ENCODE results near the gene SBF2. TPM values are rescaled to one million over a fixed set of nuclear protein-coding genes. Genes with fewer than 3 reads are reported as not detected.

Gene SBF2
- total and polyA plus RNA-seq, 2 donors (not counting 3 experiments of a cell fraction or from before 2014, with no cell fraction given) = 15.4 to 42.4 TPM

DNA sequence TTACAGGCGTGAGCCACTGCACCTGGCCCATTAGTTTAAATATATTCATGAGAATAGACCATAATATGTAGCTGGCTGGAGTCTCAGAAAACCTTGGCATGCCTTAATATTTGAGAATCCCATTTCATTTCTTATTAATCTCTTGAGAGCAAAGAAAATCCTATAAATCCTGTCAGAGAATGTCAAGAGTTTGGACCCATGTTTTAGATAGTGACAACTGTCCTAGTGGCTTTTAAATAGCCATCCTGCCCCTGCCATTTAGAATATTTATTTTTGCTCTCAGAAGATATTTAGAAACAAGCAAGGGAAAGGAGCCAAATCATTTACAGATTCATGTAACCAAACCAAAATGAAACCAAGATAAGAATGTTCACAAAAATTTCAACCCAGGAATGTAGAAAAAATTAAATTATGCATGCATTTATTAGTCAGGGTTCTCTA lies 522.9 kb downstream of the SBF2 start:
- Histone ChIP-seq H3K9me1 (replicated peaks; ENCODE audit: control insufficient read depth, extremely low read depth, insufficient read depth, low read length) (no peaks in the 10 kb centered on the region), H3K9me3 (replicated peaks; ENCODE audit: control insufficient read depth, insufficient read depth, low read length) (no peaks in the 10 kb centered on the region), H3K79me2 (ENCODE audit: control insufficient read depth, insufficient read depth, low read length) (no peaks in the 10 kb centered on the region), H3K4me1 (ENCODE audit: control insufficient read depth, extremely low read depth, insufficient read depth, low read length) (peaks cover 10% of the 10 kb centered on the region), H3K36me3 (ENCODE audit: control insufficient read depth in 2 of 2, extremely low read depth in 1 of 2, insufficient read depth in 2 of 2, low read length in 2 of 2) (no peaks in the 10 kb centered on the region), H3K9ac (replicated peaks; ENCODE audit: extremely low read depth, insufficient read depth, low read length) (no peak overlapping the region), H3K27me3 (ENCODE audit: control insufficient read depth in 2 of 2, insufficient read depth in 2 of 2, low read length in 2 of 2) (no peaks in the 10 kb centered on the region), H3K27ac (ENCODE audit: insufficient read depth, low read depth, low read length) (no peak overlapping the region), H3K4me3 (replicated peaks in 1 of 3; ENCODE audit: insufficient read depth in 1 of 3, low read depth in 1 of 3, low read length in 3 of 3) (no peak overlapping the region), H2AFZ (ENCODE audit: low read depth, low read length) (no peak overlapping the region), H3K4me2 (ENCODE audit: insufficient read depth, low read length) (no peak overlapping the region), H4K20me1 (replicated peaks; ENCODE audit: control insufficient read depth, extremely low read depth, insufficient read depth, low read length) (no peaks in the 10 kb centered on the region)
- dilution Hi-C loops (cut with MboI; ENCODE audit: extremely low pct_ligation_motif_present, low sequenced_read_pairs) (no loop called here), intact Hi-C loops (cut with micrococcal nuclease) (no loop called here)
- TF ChIP-seq POLR2AphosphoS5 (IDR thresholded peaks at IDR 0.05; ENCODE audit: insufficient read depth, low read depth, low read length) (no peak), GATA2 (IDR thresholded peaks at IDR 0.05; ENCODE audit: insufficient read depth, insufficient read length, low read depth, low read length) (no peak), EZH2 (IDR thresholded peaks at IDR 0.05; ENCODE audit: borderline replicate concordance, low read depth, low read length, severe bottlenecking) (no peak), FOS (IDR thresholded peaks at IDR 0.05; ENCODE audit: borderline replicate concordance, insufficient read depth, low read length) (no peak)
- CTCF ChIA-PET = interaction anchor here (0.5 to 1.5 kb wide), 3 partner anchors 17 to 533 kb away, joined by 3 to 5 read pairs (median 3); no protein-coding TSS in a partner anchor
- POLR2A ChIA-PET = no interaction called here
- DNase-seq (ENCODE audit: low read depth, low spot score) (no peak), FAIRE-seq (no peak)
- no TSS peak for BruUV-seq (replicated peaks)

DNA sequence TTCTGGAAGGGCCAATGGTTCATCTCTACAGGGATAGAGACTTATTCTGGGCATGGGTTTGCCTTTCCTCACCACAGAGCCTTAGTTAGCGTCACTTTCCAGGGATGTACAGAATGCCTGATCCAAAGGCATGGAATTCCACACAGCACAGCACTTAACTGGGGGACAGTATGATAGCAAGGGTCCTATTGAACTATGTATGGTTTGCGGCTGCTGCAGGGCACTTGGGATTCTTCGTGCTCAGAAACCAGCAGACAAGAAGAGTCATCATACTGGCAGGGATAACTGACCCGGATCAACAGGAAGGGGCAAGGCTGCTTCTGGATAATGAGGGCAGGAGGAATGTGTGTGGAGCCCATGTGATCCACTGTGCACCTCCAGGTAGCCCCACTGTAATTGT lies 524.4 kb downstream of the SBF2 start:
- POLR2A ChIA-PET = no interaction called here

More for the DNA sequence above, 524.4 kb downstream of the SBF2 start:
- BruUV-seq (replicated peaks) = no TSS peak
- Histone ChIP-seq H3K27ac (ENCODE audit: insufficient read depth, low read depth, low read length) (no peak overlapping the region), H3K4me2 (ENCODE audit: insufficient read depth, low read length) (no peak overlapping the region), H4K20me1 (replicated peaks; ENCODE audit: control insufficient read depth, extremely low read depth, insufficient read depth, low read length) (no peaks in the 10 kb centered on the region), H3K27me3 (ENCODE audit: control insufficient read depth in 2 of 2, insufficient read depth in 2 of 2, low read length in 2 of 2) (no peaks in the 10 kb centered on the region), H3K36me3 (ENCODE audit: control insufficient read depth in 2 of 2, extremely low read depth in 1 of 2, insufficient read depth in 2 of 2, low read length in 2 of 2) (no peaks in the 10 kb centered on the region), H3K9me1 (replicated peaks; ENCODE audit: control insufficient read depth, extremely low read depth, insufficient read depth, low read length) (no peaks in the 10 kb centered on the region), H3K79me2 (ENCODE audit: control insufficient read depth, insufficient read depth, low read length) (no peaks in the 10 kb centered on the region), H3K9ac (replicated peaks; ENCODE audit: extremely low read depth, insufficient read depth, low read length) (no peak overlapping the region), H3K4me3 (replicated peaks in 1 of 3; ENCODE audit: insufficient read depth in 1 of 3, low read depth in 1 of 3, low read length in 3 of 3) (no peak overlapping the region), H2AFZ (ENCODE audit: low read depth, low read length) (no peak overlapping the region), H3K4me1 (ENCODE audit: control insufficient read depth, extremely low read depth, insufficient read depth, low read length) (peaks cover 17% of the 10 kb centered on the region), H3K9me3 (replicated peaks; ENCODE audit: control insufficient read depth, insufficient read depth, low read length) (no peaks in the 10 kb centered on the region)
- TF ChIP-seq, protein P1, sequence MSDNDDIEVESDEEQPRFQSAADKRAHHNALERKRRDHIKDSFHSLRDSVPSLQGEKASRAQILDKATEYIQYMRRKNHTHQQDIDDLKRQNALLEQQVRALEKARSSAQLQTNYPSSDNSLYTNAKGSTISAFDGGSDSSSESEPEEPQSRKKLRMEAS (IDR thresholded peaks at IDR 0.05; ENCODE audit: insufficient read depth, insufficient read length) = no peak
- no peak for TF ChIP-seq JUN (IDR thresholded peaks at IDR 0.05; ENCODE audit: borderline replicate concordance, insufficient read depth, insufficient read length, low read depth)
- TF ChIP-seq MYC (IDR thresholded peaks at IDR 0.05; ENCODE audit: low read depth, low read length) = no peak
- no peak for TF ChIP-seq EZH2 (IDR thresholded peaks at IDR 0.05; ENCODE audit: borderline replicate concordance, low read depth, low read length, severe bottlenecking)
- TF ChIP-seq FOS (IDR thresholded peaks at IDR 0.05; ENCODE audit: borderline replicate concordance, insufficient read depth, low read length) = no peak
- TF ChIP-seq GATA2 (IDR thresholded peaks at IDR 0.05; ENCODE audit: insufficient read depth, insufficient read length, low read depth, low read length) = no peak
- TF ChIP-seq, protein P2, sequence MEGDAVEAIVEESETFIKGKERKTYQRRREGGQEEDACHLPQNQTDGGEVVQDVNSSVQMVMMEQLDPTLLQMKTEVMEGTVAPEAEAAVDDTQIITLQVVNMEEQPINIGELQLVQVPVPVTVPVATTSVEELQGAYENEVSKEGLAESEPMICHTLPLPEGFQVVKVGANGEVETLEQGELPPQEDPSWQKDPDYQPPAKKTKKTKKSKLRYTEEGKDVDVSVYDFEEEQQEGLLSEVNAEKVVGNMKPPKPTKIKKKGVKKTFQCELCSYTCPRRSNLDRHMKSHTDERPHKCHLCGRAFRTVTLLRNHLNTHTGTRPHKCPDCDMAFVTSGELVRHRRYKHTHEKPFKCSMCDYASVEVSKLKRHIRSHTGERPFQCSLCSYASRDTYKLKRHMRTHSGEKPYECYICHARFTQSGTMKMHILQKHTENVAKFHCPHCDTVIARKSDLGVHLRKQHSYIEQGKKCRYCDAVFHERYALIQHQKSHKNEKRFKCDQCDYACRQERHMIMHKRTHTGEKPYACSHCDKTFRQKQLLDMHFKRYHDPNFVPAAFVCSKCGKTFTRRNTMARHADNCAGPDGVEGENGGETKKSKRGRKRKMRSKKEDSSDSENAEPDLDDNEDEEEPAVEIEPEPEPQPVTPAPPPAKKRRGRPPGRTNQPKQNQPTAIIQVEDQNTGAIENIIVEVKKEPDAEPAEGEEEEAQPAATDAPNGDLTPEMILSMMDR (IDR thresholded peaks at IDR 0.05; ENCODE audit: extremely low read depth in 1 of 2, insufficient read depth in 1 of 2, low read depth in 1 of 2, low read length in 2 of 2) = no peak
- TF ChIP-seq POLR2A (IDR thresholded peaks at IDR 0.05; ENCODE audit: low read depth, low read length) = no peak
- no peak for TF ChIP-seq POLR2AphosphoS5 (IDR thresholded peaks at IDR 0.05; ENCODE audit: insufficient read depth, low read depth, low read length)
- DNase-seq (ENCODE audit: low read depth, low spot score) = no peak
- intact Hi-C loops (cut with micrococcal nuclease) (no loop called here), dilution Hi-C loops (cut with MboI; ENCODE audit: extremely low pct_ligation_motif_present, low sequenced_read_pairs) (no loop called here)
- no peak for FAIRE-seq
- CTCF ChIA-PET = no interaction called here
